Measurements from ENCODE around the gene CFAP100.

The CFAP100 gene

DNA sequence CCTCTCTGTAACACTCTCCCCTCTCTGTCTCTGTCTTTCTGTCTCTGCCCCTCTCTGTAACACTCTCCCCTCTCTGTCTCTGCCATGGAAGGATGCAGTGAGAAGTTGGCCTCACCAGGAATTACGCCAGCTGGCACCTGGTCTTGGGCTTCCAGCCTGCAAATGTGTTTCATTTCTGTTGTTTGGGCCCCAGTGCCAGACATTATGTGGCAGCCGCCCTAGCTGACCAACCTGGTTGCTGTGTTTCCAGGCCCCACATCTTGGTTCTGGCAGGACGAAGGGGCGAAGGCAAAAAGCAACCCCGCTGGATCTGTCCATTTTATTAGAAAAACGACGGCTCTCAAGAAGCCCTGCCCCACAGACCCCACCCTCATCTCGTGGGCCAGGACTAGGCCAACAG is 86.2 kb downstream of the CFAP100 start:
- DNase-seq (ENCODE audit: low spot score) = no peak

DNA sequence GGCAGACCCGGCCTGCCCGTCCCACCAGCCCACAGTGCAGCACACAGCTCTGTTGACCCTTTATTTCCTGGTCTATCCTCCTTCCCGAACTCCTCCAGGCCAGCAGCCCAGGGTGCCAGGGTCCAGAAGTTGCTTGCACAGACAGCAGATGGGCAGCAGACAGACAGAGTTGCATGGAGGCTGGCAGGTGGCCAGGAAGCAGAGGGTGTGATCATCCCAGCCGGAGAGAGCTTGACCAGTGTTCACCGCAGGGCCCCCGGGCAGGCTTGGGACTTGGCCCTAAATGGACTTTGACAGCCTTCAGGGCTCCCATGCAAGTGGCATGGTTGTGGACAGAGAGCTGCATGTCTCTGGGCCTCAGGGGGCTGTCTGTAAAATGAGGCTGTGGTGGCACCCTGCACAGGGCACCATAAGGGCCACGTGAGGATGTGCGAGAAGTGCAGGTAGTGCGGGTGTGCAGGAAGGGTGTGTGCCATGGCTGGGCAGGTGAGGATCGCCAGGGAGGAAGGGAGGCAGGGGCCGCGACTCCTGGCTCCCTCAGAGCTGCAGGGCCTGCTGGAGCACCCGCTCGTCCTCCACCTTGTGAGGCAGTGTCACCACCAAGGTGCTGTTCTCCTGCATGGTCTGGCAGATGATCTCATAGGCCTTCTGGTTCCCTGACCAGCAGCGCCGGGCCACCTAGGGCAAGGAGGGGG is 87.2 kb downstream of the CFAP100 start:
- DNase-seq (ENCODE audit: low spot score) = no peak

DNA sequence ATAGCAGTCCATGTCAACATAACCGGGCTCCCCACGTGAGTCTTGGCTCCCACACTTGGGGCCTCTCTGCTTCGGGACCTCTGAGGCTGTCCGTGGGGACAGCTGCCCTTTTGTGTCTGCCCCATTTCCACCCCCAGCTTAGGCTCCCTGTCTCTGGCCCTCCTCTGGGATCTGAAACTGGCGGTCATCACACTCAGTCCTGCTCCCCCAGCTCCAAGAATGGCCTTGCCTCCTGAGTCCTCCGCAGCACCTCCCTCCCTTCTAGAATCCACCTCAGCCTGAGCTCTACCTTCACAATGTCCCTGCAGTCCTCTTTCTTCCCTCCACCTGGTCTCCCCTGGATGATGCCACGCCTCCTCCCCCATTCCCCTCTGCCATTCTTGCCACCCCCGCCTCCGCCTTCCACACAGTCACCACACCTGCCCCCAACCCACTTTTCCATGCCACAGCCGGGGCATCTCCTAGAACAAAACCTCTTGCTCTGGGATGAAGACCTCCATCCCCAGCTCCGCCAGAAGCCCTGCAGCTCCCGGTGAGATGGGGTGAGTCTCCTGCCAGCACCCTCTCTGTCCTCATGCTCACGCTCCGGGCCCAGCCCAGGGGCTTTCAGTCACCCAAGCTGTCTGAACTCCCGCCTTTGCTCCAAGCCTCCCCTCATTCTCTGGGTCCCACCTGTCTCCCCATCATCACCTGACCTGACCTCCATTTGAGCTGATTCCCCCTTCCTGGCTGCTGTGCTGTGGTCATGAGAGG is 88.0 kb downstream of the CFAP100 start:
- no peak for DNase-seq (ENCODE audit: low spot score)

DNA sequence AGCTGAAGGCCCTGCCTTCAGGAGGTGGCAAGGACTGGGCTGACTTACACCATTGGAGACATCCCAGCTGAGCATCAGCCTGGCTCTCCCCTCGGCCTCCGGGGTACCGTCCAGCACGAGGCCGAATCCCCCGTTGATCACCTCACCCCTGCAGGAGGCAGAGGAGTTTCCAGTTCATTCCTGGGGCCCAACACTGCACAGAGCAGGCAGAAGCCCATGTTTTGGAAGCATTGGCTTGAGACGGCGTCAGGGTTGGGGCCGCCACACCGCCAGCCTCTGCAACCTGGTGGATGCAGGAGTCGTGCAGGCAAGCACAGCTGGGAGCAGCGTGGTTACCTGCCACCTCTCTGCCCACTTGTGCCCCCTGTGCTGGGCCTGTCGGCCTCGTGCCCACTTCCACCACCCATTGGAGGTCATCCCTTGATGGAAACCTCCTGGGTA is 88.6 kb downstream of the CFAP100 start:
- DNase-seq (ENCODE audit: low spot score) = no peak

DNA sequence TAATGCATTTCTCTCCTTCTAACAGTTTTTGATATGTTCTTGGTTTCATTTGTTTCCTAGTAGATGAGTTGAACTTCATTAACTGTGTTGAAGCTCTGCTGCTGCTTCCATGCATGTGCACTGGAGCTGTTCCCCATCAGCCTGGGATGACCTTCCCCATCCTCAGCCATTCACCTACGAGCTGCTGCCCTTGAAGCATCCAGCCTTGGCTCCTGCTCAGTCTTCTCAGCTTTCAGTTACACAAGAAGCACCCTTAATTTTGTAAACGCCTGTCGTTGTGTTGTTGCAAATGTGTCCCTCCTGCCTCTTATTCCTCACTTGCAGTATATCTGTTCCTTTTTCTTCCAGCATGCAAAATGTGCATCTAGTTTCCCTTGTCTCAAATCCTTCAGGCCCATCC is 89.4 kb downstream of the CFAP100 start:
- DNase-seq (ENCODE audit: low spot score) = no peak

DNA sequence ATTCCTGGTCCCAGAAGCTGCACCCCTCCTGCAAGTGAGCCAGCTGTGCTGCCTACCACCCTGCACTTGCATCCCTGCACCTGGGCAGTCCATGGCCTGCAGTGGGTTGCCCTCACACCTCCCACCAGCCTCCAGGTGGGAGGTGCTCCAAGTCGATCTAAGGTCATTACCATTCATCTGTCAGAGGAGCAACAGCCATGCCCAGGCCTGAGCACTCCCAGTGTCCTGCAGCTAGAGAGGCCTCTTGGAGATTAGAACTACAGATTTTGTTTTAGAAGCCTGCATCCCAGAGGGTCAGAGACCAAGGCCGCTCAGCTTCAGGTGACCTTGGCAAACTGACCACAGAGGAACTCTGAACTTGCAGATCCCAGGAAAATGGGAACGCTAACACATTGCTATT is 90.0 kb downstream of the CFAP100 start:
- DNase-seq (ENCODE audit: low spot score) = no peak

DNA sequence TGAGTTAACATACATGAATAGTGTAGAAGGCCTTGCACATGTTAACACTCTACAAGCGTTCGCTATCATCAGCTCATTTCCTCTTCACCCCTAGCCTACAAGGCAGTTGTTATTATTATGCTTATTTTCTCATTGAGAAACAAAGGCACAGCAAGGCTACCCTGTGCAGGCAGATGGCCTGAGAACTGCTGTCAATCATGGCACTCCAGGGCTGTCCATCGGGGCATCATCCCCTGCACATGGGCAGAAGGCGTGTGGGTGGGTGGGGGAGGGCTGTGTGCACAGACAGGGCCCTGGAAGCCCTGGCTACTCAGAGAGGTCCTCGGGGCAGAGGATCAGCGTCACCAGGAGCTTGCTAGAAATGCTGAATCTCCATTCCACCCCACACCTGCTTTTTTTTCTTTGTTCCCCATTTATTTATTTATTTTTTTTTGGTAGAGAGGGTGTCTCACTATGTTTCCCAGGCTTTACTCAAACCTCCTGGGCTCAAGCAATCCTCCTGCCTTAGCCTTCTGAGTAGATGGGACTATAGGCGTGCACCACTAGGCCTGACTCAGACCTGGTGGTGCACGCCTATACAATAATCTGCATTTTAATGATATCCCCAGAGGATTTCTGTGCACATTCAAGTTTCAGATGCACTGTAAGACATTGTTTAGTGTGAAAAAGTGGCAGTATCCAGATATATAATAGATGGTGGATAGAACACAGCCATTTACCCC is 90.6 kb downstream of the CFAP100 start:
- DNase-seq (ENCODE audit: low spot score) = no peak

DNA sequence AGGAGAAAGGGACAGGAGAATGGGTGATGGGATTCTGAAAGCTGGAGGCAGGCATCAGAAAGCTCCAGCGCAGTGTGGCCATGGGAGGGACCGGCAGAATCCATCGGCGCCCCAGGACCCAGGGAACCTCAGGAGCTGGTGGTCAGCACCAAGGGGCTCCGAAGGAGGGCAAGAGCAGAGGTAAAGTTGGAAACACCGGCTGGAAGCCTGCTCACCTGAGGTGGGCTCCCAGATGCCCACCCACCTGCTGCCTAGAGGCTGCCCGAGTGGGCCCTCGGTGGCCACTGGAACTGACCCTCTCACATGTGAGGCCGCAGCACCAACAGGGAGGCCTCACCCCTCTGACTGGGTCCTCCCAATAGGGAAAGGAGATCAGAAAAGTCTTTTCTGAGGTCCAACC is 91.2 kb downstream of the CFAP100 start:
- DNase-seq (ENCODE audit: low spot score) = no peak
